ENCODE measurements around the gene PLOD1. TPM values are rescaled to one million over a fixed set of nuclear protein-coding genes. Genes with fewer than 3 reads are reported as not detected.
A peak's percentile ranks its signal among the peaks of the same experiment; 100 is the strongest.

PLOD1 gene
- total RNA-seq, 1 donor from 2014 or later: 203 TPM

DNA sequence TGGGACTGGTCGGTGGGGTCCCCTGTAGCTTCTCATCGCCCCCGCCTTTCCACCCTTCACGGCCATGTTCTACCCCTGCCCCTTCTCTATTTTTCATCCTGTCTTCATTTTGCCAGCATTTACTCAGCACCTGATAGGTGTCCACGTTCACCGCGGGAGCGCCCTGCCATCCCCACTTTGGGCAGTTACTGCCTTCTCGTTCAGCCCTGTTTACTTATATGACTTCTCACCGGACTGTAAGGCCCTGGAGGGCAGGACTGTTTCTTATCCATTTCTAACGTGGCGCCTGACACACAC lies 46.1 kb downstream of the PLOD1 start:
- peak overlapping the region; percentile 99 for H3K4me3 Mint-ChIP-seq
- H3K4me1 Mint-ChIP-seq: peaks cover 31% of the 10 kb centered on the region
- H3K36me3 Mint-ChIP-seq: peaks cover 2% of the 10 kb centered on the region
- no peaks in the 10 kb centered on the region for H3K9me3 Mint-ChIP-seq
- H3K27ac Mint-ChIP-seq: peak overlapping the region; percentile 96
- no peaks in the 10 kb centered on the region for H3K27me3 Mint-ChIP-seq (ENCODE audit: low read depth)
- no peak for DNase-seq (ENCODE audit: low spot score in 2 of 2, unreplicated experiment in 2 of 2)
- TF ChIP-seq, protein P1, sequence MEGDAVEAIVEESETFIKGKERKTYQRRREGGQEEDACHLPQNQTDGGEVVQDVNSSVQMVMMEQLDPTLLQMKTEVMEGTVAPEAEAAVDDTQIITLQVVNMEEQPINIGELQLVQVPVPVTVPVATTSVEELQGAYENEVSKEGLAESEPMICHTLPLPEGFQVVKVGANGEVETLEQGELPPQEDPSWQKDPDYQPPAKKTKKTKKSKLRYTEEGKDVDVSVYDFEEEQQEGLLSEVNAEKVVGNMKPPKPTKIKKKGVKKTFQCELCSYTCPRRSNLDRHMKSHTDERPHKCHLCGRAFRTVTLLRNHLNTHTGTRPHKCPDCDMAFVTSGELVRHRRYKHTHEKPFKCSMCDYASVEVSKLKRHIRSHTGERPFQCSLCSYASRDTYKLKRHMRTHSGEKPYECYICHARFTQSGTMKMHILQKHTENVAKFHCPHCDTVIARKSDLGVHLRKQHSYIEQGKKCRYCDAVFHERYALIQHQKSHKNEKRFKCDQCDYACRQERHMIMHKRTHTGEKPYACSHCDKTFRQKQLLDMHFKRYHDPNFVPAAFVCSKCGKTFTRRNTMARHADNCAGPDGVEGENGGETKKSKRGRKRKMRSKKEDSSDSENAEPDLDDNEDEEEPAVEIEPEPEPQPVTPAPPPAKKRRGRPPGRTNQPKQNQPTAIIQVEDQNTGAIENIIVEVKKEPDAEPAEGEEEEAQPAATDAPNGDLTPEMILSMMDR (IDR thresholded peaks at IDR 0.05; ENCODE audit: unreplicated experiment): no peak

DNA sequence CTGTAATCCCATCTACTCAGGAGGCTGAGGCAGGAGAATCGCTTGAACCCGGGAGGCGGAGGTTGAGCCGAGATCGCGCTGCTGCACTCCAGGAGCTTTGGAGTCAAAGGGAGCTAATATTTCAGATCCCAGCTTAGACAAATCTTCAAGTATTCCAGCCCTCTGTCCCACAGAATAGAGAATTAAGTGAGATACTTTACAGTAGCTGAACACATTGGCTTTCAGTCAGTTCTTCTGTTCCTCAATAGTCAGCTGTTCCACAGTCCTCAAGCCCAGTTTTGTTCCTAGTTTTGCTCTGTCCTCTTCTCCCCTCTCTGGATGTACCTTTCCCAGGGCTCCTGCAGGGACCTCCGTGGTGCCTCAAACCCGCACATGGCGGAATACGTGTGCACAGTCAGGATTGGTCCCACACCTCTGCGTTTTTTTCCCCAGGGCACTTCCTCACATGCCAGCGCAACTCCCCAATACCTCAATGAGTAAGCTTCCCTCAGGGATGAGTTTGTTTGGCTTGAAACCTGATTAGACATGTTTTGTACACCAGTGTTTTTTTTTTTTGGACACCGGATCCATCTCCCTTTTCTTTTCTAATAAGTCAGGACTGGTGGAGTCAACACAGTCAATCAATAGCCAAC lies 47.0 kb downstream of the PLOD1 start:
- no peaks in the 10 kb centered on the region for H3K9me3 Mint-ChIP-seq
- TF ChIP-seq, protein P1 (IDR thresholded peaks at IDR 0.05; ENCODE audit: unreplicated experiment): no peak
- no peaks in the 10 kb centered on the region for H3K27me3 Mint-ChIP-seq (ENCODE audit: low read depth)
- H3K4me1 Mint-ChIP-seq: peaks cover 31% of the 10 kb centered on the region
- no peak for DNase-seq (ENCODE audit: low spot score in 2 of 2, unreplicated experiment in 2 of 2)
- peak overlapping the region; percentile 99 for H3K4me3 Mint-ChIP-seq
- H3K27ac Mint-ChIP-seq: peak overlapping the region; percentile 96
- peaks cover 8% of the 10 kb centered on the region for H3K36me3 Mint-ChIP-seq

DNA sequence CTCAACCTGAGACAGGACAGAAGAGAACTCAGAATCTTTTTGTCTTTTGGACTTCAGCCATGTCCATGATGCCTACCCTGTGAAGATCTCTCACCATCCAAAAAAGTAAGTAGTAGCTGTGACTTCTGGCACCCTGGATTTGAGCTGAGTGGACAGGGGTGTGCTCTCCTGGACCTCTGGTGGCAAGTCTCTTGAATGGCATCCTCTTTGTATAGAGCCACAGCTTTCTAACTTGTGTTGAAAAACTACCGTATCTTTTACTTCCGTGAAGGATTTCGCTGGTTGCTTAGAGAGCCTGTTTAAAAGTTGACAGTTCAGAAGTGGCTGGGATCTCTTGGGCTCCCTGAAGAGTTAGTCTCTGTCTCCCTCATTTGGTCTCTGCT lies 47.5 kb downstream of the PLOD1 start:
- H3K27me3 Mint-ChIP-seq (ENCODE audit: low read depth): no peaks in the 10 kb centered on the region

DNA sequence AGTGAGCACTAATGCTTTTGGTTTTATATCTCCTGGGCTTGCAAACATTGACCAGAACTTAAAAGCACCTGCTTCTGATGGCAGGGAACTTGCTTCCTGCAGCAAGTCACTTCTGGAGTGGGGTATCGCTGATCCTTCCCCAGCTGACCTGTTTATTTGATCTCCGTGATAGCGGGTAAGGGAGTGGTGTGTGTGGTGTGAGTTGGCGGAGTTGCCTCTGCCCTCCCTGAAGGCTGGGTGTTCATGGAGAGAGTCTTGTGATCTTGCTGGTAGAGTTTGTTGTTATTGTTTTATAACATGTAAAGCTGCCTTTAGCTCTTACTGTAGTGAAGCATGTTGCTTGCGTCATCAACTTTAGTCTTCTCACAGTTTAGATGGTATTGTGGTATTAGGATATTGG lies 49.6 kb downstream of the PLOD1 start:
- Mint-ChIP-seq H3K9me3 (no peaks in the 10 kb centered on the region), H3K36me3 (peaks cover 11% of the 10 kb centered on the region), H3K27ac (no peak overlapping the region), H3K27me3 (ENCODE audit: low read depth) (no peaks in the 10 kb centered on the region), H3K4me3 (no peak overlapping the region), H3K4me1 (peaks cover 28% of the 10 kb centered on the region)
- DNase-seq (ENCODE audit: low spot score in 2 of 2, unreplicated experiment in 2 of 2): no peak
- TF ChIP-seq, protein P1 (IDR thresholded peaks at IDR 0.05; ENCODE audit: unreplicated experiment): no peak

More for the DNA sequence above, 47.5 kb downstream of the PLOD1 start:
- peak overlapping the region; percentile 99 for H3K4me3 Mint-ChIP-seq
- peaks cover 8% of the 10 kb centered on the region for H3K36me3 Mint-ChIP-seq
- H3K9me3 Mint-ChIP-seq: no peaks in the 10 kb centered on the region
- TF ChIP-seq, protein P1 (IDR thresholded peaks at IDR 0.05; ENCODE audit: unreplicated experiment): no peak
- H3K27ac Mint-ChIP-seq: peak overlapping the region; percentile 96
- peaks cover 31% of the 10 kb centered on the region for H3K4me1 Mint-ChIP-seq
- no peak for DNase-seq (ENCODE audit: low spot score in 2 of 2, unreplicated experiment in 2 of 2)

GRCh38 chr1:11984576-11984975 lies 50.1 kb downstream of the PLOD1 start:
- TF ChIP-seq, protein P1 (IDR thresholded peaks at IDR 0.05; ENCODE audit: unreplicated experiment): no peak
- Mint-ChIP-seq H3K27ac (no peak overlapping the region), H3K27me3 (ENCODE audit: low read depth) (no peaks in the 10 kb centered on the region), H3K4me3 (no peak overlapping the region), H3K9me3 (no peaks in the 10 kb centered on the region), H3K4me1 (peaks cover 25% of the 10 kb centered on the region), H3K36me3 (peaks cover 13% of the 10 kb centered on the region)
- DNase-seq (ENCODE audit: low spot score in 2 of 2, unreplicated experiment in 2 of 2): no peak

DNA sequence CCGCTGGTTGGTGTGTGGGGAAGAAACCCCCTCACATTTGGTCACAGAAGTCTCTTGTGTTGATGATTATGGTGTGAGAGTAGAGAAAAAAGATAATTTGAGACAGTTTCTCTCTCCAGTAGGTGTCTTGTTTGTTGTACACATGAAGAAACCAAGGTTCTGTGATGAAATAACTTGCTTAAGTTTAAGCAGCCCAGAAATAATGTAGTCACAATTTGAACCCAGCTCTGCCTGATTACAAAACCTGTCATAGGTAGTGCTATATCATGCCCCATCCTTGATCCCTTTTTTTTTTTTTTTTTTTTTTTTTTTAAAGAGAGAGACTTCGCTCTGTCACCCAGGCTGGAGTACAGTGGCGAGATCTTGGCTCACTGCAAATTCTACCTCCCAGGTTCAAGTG lies 50.7 kb downstream of the PLOD1 start:
- Mint-ChIP-seq H3K9me3 (no peaks in the 10 kb centered on the region), H3K4me3 (no peak overlapping the region), H3K27me3 (ENCODE audit: low read depth) (no peaks in the 10 kb centered on the region), H3K4me1 (peaks cover 22% of the 10 kb centered on the region), H3K36me3 (peaks cover 15% of the 10 kb centered on the region), H3K27ac (no peak overlapping the region)
- no peak for DNase-seq (ENCODE audit: low spot score in 2 of 2, unreplicated experiment in 2 of 2)
- TF ChIP-seq, protein P1 (IDR thresholded peaks at IDR 0.05; ENCODE audit: unreplicated experiment): no peak
